ENCODE results near the gene CDKN2B-AS1.

CDKN2B-AS1 gene

DNA sequence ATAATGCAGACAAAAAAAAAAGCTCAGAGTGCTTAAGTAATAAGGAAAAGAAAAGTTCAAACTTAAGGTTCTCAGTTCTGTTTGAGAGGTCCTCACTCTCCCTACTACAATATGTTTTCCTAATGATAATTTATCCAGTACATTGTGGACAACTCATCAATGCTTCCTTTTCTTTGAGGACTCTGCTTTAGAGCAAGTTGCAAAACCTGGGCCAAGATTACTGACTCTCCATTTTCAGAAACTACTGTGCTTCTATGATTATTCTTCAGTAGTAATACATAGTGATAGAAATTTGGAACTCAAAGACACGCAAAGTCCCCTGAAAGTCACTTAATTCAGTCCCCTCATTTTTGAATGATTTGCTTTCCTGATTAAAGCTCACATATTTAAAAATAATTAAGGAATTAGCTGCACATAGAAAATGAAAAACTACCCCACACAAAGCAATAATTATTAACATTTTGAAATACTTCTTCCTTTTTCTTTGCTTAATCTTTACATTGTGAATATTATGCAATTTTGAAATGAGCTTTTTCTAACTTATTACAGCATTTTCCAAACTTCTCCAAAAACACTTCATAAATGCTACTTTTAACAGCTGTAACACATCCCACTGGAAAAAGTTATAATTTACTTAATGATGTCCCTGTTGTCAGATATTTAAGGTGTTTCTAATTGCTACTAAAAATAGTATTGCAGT is 11.6 kb upstream of the CDKN2B-AS1 start:
- no peak for DNase-seq

- no peak for DNase-seq
These were observed 11.0 kb upstream of the CDKN2B-AS1 start for GRCh38 chr9:21983561-21983935.

DNA sequence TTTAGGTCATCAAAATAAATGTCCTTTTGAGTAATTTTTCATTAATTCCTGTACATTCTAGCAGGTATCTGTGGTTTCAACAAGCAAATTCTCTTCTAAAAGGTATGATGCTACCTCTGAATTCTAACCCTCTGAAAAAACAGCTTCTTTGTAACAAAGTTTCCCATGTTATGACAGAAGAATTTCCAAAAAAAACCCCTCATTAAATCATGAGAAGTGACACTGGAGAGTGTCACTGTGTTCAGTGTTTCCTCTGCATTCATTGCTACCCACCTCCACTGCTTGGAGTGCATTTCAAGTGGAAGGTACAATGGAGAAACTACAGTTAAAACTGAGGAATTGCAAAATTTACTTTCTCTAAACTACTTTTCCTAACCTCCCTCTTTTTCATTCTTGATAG is 10.5 kb upstream of the CDKN2B-AS1 start:
- DNase-seq, result no peak

DNA sequence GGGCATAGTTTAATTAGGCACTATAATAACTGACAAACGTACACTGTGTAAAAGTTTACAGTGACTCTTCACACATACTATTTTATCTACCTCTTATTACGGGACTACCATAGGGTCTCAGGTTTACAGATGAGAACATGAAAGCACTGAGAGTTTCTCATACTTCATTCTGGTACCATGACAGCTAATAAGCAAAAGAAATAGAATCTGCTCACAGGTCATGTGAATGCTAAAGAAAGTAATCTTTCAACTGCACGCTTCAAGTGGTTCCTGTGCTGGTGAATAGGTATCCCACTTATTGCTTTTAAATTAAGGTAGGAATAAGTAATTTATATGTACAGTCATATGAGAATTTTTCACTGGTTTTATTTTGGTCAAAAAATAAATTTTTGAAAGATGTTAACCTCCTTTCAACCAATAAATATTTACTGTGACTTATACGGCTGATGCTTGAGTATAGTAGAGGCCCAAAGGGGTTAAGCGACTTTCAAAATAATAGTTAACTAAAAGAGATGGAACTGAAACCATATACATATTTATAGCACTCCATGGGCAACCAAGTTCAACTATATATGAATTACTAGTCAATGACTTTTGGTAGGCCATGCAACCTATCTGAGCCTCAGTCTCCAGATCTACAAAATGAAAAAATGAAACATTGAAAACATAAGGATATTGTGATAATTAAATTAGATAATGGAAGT is 8.5 kb upstream of the CDKN2B-AS1 start:
- DNase-seq, result no peak

- DNase-seq, result no peak
These were observed 6.3 kb upstream of the CDKN2B-AS1 start for GRCh38 chr9:21988056-21988990.

DNA sequence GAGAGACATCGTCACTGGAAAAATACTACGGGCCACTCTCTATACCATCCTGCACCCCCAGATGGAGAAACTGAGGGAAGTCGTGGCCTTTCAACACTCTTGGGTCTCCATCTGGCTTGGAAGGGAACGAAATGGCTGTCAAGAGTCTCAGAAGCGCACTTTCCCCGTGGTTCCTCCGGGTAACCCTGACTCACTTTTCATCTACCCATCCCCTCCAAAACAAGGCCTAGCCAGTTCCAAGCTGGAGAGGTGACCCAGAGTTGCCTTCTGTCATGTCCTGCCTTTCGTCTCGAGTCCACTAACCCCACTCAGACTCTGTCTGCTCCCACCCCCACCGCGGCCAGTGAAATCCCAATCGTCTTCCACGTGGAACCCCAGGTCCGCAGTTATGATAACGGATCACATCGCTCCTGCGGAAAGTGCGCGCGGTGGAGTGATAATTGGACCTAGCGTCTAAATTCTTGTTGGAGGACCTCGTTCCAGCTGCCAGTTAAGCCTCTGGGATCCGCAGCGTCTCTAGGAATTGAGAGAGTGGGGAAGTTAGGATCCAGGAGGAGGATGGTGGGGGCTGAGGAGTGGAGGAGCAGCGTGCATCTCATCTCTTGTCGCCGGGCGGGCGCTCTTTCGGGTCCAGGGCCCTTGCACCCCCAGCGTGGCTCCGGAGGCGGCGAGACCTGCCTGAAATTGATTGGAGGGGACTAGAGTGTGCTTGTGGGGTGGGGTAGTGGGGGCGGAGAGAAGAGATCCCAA is 5.0 kb upstream of the CDKN2B-AS1 start:
- DNase-seq, result no peak

GRCh38 chr9:21991072-21991959 is 3.3 kb upstream of the CDKN2B-AS1 start:
- no peak for DNase-seq

DNA sequence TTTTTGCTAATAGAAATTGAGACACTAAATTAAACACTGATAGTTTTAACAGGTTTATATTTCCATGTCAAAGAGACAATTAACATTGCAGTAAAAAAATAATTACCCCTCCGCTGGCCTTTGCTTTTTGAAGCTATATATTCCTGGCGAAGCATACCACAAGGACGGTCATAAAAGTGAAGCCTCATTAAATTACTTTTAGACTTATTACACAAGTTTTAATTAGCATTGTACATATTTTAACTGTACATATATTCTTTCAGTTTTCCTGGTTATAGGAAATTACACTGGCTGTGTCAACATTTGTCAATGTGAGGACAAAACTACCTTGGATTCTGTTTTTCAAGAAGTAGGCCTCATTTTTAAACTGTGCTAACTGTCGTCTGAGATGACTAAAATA is 1.6 kb upstream of the CDKN2B-AS1 start:
- DNase-seq, result no peak

DNA sequence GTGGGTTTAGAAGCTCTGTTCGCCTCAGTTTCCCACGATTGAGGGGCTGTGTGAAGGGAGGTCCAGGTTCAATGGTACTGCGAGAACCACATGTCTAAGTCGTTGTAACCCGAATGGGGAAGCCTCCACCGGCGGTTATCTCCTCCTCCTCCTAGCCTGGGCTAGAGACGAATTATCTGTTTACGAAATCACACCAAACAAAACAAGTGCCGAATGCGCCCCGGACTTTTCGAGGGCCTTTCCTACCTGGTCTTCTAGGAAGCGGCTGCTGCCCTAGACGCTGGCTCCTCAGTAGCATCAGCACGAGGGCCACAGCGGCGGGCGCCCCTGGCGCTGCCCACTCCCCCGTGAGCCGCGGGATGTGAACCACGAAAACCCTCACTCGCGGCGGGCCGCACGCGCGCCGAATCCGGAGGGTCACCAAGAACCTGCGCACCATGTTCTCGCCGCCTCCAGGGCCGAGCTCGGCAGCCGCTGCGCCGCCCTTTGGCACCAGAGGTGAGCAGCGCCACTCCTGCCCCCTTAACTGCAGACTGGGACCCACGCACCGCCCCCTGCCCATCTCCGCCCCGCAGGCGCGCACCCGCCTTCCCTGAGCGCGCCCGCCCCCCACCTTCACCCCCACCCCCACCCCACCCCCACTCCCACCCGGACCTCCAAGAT is 567 bp upstream of the CDKN2B-AS1 start, which contains the start of gene CDKN2A:
Gene CDKN2A (minus strand): TSS at position 500 of the 663 bp plus-strand sequence.
- DNase-seq, result peak; percentile 54

GRCh38 chr9:21995006-21995665 is 545 bp downstream of the CDKN2B-AS1 start:
- peak; percentile 75 for DNase-seq

- peak; percentile 11 for DNase-seq
These were observed 1.2 kb downstream of the CDKN2B-AS1 start for GRCh38 chr9:21995666-21996398.

DNA sequence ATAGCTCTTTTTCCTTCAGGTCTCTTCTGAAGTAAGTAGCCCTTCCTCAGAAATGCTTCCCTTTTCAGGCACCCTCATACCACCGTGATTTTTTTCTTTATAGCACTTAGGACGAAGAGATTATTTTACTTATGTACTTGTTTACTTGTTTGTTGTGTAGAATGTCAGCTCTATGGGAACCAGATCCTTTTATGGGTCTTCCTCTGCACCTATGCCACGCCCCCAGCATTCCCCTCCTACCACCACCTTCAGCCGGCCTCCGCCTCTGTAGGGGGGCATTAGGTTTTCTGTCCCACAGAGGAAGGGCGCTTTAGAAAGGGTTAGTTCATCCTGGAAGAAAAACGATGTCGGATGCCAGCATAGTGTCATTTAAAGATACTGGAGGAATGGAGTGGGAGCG is 1.8 kb downstream of the CDKN2B-AS1 start:
- DNase-seq, result no peak

DNA sequence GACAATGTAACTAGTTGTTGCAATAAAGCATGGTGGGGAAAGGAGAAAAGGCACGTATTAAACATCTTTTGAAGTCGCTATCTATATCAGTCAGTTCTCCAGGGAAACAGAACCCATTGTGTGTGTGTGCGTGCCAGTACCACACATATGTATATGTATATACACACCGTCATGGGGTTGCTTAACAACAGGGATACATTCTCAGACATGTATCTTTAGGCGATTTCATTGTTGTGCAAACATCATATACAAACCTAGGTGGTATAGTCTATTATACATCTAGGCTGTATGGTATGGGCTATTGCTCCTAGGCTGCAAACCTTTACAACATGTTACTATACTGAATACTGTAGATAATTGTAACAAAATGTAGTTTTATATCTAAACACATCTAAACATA is 2.3 kb downstream of the CDKN2B-AS1 start:
- no peak for DNase-seq

GRCh38 chr9:21997480-21997879 is 2.9 kb downstream of the CDKN2B-AS1 start:
- DNase-seq, result no peak

DNA sequence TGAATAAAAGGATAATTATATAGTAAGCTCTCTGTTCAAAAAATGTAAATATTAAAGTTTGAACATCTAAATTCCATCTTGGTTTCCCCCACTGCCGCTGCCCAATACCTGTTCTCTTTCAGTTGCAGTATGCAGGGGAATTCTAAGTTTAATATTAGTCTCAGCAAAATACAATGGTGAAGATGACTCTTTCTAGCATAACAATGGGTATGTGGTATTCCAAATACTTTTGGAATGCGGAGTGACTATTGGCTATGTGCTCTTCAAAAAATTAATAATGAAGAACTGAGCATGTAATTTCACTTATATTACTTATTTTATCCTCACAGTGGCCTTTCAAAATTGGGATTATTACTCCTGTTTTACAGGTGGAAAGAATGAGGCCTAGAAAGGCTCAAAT is 3.4 kb downstream of the CDKN2B-AS1 start:
- DNase-seq, result no peak

DNA sequence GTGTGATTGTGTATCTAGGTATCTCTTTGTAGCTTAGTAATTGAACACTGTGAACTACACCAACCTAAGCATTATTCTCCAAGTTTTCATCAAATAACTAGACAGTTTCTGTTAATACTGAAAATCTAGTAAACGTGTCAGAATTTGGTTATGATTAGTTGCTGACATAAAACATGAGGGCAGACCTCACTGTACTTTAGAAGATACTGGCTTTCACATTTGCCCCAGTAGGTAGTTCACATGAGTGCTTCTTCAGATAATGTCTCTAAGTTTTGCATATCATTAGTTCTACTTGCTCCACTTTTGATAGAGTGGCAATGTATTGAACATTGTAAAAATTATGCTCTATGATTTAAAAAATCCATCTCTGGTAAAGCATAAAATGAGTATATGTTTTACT is 7.4 kb downstream of the CDKN2B-AS1 start:
- DNase-seq, result no peak

DNA sequence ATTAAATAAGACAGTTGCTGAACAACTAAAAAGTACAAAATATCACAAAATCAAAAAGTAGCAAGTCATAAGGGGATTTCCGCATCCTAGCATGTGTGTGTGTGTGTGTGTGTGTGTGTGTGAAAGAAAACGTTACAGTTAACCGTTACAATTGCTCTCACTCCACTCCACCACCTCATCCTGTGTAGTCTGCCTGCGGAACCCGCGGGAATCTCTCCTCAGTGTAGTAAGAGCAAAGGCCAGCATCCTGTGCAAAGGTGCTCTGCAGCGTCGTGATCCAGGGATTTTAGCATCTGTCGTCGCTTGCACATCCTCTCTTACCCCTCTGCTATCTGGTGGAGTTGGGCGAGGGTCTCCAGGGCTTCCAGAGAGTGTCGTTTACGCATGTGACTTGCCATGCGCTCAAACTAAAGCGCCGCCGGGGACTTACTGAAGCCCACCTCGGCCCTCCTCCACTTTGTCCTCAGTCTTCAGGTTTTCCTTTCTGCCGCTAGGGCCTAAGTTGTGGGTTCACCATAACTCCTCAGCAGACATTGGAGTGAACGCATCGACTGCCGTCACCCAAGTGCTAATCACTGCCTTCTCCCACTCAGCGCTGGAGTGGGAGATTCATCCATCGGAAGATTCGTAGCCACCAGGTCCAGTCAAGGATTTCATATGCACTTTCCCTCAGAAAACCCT is 10.6 kb downstream of the CDKN2B-AS1 start:
- peak; percentile 7 for DNase-seq

GRCh38 chr9:22005702-22006606 is 11.4 kb downstream of the CDKN2B-AS1 start:
- DNase-seq, result no peak

Measured in CD4-positive, alpha-beta T cell treated with Interleukin-6 for 4 hours (primary cell).